HG03103 (cell line): Measurements from ENCODE around the gene HECW1.
A peak's percentile ranks its signal among the peaks of the same experiment; 100 is the strongest.

ENCODE experiments used
- ATAC-seq: cut with Tn5 transposase; IDR thresholded peaks from one replicate; pipeline ENCODE4 v1.9.1; 2021; ENCODE audit warnings: low read depth; ENCODE audit not compliant: unreplicated experiment

Gene HECW1

DNA sequence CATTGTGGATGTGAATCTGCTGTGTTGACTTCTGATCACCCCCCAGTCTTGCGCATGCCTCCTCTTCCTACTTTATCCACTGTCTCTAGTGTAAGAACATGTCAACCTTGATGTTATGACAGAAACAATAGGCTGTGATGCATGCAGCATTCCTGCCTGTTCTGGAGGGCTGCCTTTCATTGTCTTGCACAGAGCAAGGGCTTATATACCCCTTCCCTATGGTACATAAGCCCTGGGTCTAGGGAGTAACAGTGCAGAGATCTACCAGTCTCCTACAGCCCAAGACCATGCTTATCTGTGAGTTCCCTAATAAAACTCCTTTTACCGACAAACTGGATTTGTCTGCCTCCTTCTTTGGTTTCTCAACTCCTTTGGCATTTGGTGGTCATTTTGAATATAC, 293.5 kb downstream of the HECW1 start:
- no peak for ATAC-seq

DNA sequence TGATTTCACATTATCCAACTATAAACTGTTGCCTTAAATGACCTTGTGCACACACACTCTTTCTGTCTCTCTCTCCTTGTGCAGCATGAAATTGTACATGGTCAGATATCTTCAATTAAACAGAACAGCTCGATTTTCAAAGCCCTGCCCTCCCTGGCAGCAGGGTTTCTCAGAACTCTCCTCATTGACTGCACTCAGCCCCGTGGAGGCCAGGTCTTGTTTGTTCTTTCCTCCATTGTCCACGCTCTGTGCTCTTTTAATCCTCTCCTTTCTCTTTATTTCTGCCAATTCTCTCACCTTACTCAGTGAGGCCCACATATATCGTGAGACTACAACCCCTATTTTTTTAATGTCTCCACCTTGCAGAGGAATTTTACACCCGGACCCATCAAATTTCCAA, 294.5 kb downstream of the HECW1 start:
- no peak for ATAC-seq

DNA sequence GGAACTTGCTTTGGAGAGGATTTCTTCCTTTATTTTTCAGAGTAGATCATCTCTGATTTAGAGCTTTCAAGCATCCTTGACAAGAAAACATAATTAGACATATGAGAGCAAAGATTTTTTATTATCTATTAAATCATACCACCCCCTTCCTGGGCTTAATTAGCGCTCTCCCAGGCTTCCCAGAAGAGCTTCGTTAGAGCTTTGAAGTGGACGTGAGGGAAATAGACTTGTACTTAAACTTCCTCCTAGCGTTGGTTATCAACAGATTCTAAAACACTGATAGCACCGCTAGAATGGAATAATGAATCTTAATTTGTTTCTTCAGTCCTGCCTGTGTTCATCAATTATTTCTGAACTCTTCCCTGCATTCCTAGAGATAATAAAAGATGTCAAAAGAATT, 296.5 kb downstream of the HECW1 start:
- no peak for ATAC-seq

DNA sequence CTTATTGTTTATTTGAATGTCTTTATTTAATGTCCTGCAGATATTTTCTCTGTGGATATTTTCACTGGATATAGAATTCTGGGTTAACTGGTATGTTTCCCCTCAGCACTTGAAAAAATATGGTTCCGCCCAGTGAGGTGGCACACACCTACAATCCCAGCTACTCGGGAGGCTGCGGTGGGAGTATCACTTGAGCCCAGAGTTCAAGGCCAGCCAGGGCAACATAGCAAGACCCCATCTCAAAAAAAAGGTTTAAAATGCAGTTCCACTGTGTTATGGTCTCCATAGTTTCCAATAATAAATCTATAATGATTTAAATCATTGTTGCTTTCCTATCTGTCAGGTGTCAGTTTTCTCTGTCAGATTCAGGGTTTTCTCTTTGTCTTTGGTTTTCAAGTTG, 305.0 kb downstream of the HECW1 start:
- ATAC-seq, result no peak

DNA sequence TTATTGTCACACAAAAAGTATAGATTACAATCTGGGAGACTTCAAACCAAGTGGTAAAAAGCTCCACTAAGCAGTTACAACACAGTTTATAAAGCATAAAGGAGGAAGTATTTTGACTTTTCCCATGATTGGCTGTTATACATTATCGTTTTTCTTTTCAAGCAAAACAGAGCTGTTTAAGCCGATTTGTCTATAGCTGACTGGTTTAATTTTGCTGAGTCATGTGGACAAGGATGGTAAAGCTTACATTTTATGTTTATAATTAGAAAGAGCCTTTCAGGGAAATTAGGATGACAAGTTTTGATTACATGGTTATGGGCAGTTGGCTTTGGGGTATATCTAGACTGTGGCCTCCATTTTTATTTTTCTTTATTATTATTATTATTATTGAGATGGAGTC, 318.0 kb downstream of the HECW1 start:
- ATAC-seq, result no peak

DNA sequence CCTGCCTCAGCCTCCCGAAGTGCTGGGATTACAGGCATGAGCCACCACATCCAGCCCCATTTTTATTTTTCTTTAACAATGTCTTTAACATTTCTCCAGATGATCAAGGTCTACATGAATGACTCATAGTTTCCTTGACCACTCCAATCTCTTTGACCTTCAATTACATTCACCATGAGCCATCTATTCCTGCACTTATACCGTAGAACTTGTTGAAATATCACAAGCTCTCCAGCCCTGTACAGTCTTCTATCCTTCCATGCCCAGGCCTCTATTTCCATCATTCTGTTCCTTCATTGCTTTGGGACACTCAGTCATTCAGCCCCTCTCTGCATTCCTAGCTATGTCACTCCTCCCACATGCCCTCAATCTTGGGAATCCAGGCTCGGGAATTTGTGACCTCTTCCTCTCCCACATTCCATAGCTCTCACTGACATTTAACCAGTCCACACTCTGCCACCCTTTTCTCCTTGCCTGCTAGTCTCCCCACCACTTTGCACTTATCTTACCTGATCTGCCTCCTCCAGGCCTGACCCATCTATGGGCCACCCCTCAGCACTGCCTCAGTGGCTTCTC, 318.7 kb downstream of the HECW1 start:
- no peak for ATAC-seq

DNA sequence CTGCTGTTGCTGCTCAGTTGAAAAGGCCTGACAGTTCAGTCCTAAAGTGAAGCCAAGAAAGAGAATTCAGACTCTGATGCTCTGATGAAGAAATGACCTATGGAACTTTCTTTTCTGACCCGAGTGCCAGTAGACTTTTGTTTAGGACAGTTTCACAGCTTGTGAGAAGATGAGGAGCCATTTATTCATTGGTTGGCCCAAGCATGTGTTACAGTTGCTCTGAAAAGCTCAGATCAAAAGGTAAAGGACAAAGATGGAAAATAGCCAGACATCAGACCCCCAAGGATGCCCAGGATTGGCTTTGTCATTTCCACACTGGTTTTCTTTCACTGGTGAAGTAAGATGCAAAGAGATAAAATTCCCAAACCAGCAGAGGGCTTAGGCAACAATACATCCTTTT, 321.2 kb downstream of the HECW1 start:
- ATAC-seq, result no peak

DNA sequence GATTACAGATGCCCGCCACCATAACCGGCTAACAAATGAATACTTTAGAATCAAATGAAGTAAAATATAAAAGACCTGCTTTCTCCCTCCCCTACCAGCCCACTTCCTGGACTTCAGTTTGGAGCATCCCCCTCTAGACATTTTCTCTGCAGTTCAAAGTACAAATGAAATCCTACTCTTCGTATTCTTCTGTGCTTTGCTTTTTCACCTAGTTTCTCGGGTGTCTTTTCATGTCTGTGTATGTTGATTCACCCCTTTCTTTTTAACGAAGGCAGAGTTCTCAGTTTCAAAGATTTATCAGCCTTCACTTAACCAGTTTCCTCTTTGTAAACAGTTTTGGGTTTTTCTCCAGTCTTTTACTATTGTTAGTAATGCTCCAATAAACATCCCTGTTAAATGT, 324.6 kb downstream of the HECW1 start:
- no peak for ATAC-seq

DNA sequence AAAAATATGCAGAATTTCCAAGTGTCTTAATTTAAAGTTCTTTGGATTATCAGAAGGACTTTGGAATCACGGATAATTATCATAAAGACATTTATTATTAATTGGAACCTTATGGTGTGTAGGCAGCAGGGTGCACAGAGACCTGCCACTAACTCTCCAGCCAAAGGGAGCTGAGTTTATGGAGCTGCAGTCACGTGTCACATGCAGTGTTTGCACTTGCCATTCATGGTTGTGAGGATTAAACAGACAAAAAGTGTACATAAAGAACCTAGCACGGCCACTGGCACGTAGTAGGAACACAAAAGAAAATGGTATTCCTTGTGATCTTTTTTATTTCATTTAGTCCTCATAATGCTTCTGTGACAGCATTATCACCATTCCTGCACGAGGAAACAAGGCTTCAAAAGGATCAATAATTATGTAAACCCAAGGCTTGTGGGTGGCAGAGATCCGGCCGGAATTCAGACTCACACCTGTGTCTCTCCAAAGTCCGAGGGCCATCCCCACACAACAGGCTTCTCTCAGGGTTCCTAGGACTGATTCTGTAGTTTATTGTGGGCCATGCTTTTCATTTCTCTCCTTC, 326.5 kb downstream of the HECW1 start:
- no peak for ATAC-seq

DNA sequence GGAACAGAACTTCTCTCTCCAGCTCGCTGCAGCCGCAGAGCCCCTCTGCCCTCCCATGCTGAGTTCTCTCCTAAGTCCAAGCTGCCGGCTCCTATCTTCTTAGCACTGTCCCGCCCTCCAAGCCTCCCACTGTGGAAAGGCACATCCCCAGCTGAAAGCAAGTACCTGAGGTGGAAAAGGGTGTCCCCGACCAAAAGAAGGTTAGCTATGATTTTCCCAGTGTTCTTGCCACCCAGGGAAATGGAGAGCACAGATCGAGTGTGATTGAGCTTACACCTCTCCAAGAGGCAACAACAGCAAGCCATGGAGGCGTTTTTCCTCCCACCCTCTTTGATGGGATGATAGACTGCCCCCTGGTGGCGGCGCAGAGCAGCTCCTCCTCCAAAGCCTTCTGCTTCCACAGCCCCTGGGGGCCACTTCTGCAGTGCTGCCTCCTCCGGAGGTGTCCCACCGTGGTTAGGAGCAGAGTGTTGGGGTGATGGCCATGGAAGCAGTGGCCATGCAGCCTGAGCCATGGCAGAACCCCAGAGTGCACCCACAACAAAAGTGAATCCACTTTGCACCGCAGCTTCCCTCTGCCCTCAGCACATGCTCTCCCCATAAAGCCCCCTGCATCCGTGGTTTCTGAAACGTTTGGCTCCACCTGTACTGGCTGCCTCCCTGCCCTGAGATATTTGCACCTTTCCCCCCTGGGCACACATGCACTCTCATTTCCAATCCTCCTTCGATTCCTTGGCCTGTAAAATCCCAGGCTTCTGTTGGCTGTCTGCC, 327.4 kb downstream of the HECW1 start:
- peak; percentile 74 for ATAC-seq

DNA sequence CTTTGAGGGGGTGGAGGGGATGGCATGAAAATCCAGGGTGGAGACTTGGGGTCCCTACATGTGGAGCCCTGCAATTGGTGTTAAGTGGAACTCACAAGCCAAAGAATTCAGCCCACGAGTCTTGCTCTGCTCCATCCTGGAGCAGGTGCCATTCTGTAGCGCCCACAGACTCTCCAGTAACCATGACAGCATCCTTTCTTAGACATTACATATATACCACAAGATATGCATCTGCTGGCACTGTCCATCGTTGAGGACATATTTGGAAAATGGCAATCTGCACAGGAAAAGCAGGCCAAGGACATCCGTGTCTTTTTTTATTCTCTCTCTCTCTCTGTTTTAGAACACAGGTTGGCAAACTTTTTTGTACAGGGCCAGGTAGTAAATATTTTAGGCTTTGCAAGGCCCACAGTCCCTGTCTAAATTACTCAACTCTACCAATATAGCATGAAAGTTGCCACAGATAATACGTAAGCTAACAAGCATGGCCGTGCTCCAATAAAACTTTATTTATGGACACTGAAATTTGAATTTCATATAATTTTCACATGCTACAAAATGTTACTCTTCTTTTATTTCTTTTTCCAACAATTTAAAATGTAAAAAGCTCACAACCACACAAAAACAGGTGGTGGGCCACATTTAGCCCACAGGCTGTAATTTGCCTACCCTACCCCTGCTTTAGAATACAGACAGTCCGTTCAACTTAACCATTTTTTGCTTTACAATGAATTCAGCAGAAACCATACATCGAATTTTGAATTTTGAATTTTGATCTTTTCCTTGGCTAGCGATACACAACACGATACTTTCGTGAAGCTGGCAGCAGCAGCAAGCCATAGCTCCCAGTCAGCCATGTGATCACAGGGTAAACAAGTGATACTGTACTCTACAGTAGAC, 329.0 kb downstream of the HECW1 start:
- no peak for ATAC-seq

DNA sequence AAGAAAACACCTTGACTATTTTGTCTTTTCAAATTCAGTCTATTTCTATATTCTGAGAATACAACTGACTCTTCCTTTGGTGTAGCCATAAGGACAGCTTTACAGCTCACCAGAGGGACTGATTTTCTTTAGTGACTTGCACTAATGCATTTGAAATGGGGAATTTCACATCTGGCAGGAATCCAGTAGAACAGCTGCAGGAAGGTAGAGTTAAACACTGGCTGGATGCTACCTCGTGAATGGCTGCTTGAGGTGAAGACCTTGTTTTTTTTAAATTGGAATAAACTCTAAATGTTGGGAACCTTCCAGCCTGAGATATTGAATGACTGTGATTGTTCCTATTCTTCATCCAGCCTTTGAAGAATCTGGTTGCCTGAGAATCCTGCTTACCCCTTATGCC, 330.9 kb downstream of the HECW1 start:
- ATAC-seq, result no peak

DNA sequence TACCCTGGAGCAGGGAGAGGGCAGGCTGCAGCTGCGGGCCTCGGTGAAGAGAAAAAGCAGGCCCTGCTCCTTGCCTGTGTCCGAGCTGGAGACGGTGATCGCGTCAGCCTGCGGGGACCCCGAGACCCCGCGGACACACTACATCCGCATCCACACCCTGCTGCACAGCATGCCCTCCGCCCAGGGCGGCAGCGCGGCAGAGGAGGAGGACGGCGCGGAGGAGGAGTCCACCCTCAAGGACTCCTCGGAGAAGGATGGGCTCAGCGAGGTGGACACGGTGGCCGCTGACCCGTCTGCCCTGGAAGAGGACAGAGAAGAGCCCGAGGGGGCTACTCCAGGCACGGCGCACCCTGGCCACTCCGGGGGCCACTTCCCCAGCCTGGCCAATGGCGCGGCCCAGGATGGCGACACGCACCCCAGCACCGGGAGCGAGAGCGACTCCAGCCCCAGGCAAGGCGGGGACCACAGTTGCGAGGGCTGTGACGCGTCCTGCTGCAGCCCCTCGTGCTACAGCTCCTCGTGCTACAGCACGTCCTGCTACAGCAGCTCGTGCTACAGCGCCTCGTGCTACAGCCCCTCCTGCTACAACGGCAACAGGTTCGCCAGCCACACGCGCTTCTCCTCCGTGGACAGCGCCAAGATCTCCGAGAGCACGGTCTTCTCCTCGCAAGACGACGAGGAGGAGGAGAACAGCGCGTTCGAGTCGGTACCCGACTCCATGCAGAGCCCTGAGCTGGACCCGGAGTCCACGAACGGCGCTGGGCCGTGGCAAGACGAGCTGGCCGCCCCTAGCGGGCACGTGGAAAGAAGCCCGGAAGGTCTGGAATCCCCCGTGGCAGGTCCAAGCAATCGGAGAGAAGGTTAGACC, 332.5 kb downstream of the HECW1 start:
- no peak for ATAC-seq

DNA sequence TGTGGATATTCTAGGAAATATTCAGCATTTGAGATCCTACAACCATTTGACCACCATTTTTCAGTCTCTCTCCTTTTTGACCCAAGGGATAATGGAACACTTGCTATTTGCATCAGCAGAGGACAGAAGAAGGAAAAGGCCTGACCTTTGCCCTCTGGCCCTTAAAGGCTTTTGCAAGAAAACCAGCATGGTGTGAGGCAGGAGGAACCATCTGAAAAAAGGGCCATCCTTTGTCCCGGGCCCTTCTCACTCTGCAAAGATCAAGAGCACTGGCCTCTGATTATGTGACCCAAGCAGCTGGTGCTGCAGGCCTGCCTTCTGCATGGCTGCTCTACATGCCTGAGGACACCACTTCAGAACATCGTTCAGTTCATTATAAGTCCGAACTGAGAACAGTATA, 337.1 kb downstream of the HECW1 start:
- no peak for ATAC-seq

DNA sequence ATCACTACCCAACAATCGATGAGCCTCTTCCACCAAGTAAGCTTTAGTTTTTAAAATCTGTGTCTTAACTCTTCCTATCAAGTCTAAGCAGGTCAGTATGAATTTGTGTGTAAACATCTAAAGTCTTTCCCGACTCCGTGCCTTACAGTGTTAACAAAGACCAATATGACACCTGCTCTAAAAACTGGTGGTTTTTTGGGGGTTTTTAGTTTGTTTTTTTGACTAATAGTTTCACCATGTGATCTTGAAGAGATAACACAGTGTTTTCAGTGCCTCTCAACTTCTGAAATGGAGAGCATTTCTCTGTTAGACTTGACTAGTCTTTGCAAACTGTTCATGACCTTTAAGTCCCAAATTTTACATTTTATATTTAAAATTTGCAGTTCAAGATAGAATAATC, 338.4 kb downstream of the HECW1 start:
- ATAC-seq, result no peak

DNA sequence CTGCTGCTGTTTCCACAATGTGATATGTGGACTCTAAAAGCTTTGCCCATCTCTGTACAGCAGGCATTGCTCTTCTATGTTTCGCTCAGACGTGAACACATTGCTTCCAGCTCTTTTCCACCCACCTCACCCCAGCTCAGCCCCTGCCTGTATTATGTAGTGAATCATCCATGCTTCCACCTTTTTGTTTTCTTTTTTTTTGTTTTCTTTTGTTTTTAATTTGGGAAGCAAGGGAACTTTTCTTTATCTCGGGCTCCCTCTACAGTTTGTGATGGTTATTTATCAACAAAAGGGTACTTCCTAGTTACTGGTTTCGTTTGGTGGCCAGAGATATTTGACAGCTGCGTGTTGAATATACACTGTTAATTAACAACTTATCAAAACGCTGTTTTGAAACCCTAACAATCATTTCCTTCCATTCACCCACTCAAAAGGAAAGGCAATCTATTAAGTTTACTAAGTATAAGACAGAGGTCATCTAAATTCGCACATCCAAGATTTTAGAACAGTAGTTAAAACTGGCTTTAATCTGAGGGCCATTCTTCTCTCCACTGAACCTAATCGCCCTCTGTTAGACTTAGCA, 342.6 kb downstream of the HECW1 start:
- ATAC-seq, result no peak

DNA sequence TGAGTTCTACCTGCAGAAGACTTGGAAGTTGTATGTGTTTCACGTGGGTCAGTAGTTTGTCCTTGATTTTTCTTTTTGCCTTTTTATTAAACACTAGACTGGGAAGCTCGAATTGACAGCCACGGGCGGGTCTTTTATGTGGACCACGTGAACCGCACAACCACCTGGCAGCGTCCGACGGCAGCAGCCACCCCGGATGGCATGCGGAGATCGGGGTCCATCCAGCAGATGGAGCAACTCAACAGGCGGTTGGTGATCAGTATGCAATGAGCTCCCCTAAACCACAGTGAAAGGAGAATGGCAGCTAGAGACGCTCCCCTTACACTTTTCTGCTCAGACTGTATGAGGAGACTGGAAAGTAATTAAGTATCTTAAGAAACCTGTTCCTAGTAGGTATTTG, 343.8 kb downstream of the HECW1 start:
- no peak for ATAC-seq

DNA sequence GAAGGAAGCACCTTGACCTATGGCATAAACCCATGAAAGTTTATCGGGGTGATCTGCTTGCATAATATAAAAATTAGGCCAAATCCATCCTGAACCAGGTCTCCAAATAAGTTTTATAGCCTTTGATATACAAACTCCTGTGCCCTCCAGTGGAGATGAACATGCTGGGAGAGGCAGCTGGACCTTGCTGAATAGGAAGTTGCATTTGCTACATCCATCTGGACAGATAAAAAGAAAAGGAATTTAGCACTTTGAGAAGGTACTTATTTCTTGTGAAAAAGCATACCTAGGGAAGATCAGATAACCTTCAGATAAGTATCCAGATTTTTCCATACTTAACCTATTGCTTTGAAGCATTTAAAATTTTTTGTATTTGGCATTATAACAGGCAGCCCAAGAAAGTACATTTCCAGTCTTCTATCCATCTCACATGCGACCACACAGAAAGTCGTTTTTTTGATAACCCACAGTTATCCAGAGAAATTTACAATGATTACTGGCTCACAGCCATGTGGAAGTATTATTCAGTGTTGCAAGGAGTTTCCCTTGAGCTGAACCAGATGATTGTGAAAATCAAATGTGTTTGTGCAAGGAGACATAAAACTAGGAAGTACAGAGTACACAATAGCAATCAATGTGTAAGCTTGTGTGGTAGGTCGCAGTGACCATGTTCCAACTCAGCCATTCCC, 346.0 kb downstream of the HECW1 start:
- ATAC-seq, result no peak

DNA sequence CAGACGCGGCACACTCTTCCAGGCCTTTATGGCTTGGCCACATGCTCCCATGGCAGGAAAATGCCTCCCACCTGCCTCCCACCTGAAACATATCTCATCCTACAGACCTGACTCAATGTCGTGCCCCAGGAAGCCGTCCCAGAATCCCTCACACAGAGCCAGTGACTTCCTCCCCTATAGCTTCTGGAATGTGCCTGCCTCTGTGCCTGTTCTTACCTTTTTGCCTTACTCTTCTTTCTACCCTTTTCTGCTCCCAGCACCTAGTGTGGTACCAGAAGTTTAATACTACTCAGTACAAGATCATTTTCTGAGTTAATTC, 346.5 kb downstream of the HECW1 start:
- no peak for ATAC-seq
